Suprapubic skin (tissue), 4 donors: ENCODE results near the gene SLC12A6.

Experiments used
- CTCF ChIP-seq, 2 donors: fragments of 200-600 bp in 1 of 2; fragments of 450-650 bp in 1 of 2; sonication (generic) in 1 of 2; IDR thresholded peaks; one replicate each; pipeline ENCODE4 v1.5.1; 2016 to 2019; ENCODE audit warnings: antibody characterized with exemption in 2 of 2, mild to moderate bottlenecking in 1 of 2, moderate library complexity in 1 of 2
- EP300 ChIP-seq: sonication (generic); formaldehyde crosslinking; IDR thresholded peaks from one replicate; pipeline ENCODE4 v1.6.1; 2017; ENCODE audit warnings: antibody characterized with exemption
- POLR2A ChIP-seq, 2 donors: fragments of 450-650 bp; IDR thresholded peaks; one replicate each; pipeline ENCODE4 v1.6.1; 2017; ENCODE audit warnings: antibody characterized with exemption in 2 of 2, mild to moderate bottlenecking in 2 of 2, moderate library complexity in 2 of 2
- POLR2AphosphoS5 ChIP-seq, 3 donors: sonication (generic); formaldehyde crosslinking; IDR thresholded peaks; one replicate each; pipeline ENCODE4 v1.6.1; 2017; ENCODE audit warnings: antibody characterized with exemption in 3 of 3

- TF ChIP-seq CTCF (IDR thresholded peaks at IDR 0.05), result no peak
- no peak for TF ChIP-seq POLR2A (IDR thresholded peaks at IDR 0.05)
- no peak for TF ChIP-seq POLR2AphosphoS5 (IDR thresholded peaks at IDR 0.05)
- TF ChIP-seq EP300, result no peak
Measured at GRCh38 chr15:34347951-34348638, 10.5 kb upstream of the SLC12A6 start.
